PC-9 (cell line): ENCODE results near the gene PXN. TPM values are rescaled to one million over a fixed set of nuclear protein-coding genes. Genes with fewer than 3 reads are reported as not detected.

ENCODE experiments used
- Bru-seq: library from RNA; stranded (reverse); fragments of 400-500 nt; gene quantifications from one replicate; lab custom pipeline; 2021; lab: Mats Ljungman, UMichigan
- BruChase-seq, 2 experiments: library from RNA; stranded (reverse); fragments of 400-500 nt; gene quantifications; one replicate each; lab custom pipeline; 2021; lab: Mats Ljungman, UMichigan
- BruUV-seq: library from RNA; stranded (reverse); fragments of 400-500 nt; replicated peaks from 2 replicates; lab custom pipeline; 2021; lab: Mats Ljungman, UMichigan
- CTCF ChIA-PET: fragments of 300-600 bp; sonication (Branson Sonifier 250); formaldehyde crosslinking; loops from one replicate; lab custom pipeline; 2022; ENCODE audit warnings: antibody characterized with exemption; lab: Charles Lee
- POLR2A ChIA-PET: fragments of 300-600 bp; sonication (Branson Sonifier 250); formaldehyde crosslinking; loops from one replicate; lab custom pipeline; 2022; ENCODE audit warnings: antibody characterized with exemption; ENCODE audit not compliant: unreplicated experiment; lab: Charles Lee
- DNase-seq, 2 experiments: peaks; one replicate each; pipeline versions ENCODE4 v3.0.0 to v3.0.0-alpha.2; 2015 to 2022; ENCODE audit warnings: mixed read lengths in 1 of 2
- H2AFZ ChIP-seq: fragments of 200-600 bp; sonication (generic); 2 replicates; pipeline ENCODE4 v1.8.1; 2017; ENCODE audit warnings: antibody characterized with exemption
- H3F3A ChIP-seq: fragments of 200-600 bp; sonication (generic); 2 replicates; pipeline ENCODE4 v1.8.1; 2017; ENCODE audit warnings: antibody characterized with exemption, mild to moderate bottlenecking, low read depth; ENCODE audit not compliant: insufficient read depth
- H3K27ac ChIP-seq: fragments of 200-600 bp; sonication (generic); 2 replicates; pipeline ENCODE4 v1.6.1; 2016; ENCODE audit warnings: mixed run types
- H3K27me3 ChIP-seq: fragments of 200-600 bp; sonication (generic); 2 replicates; pipeline ENCODE4 v1.6.1; 2016; ENCODE audit warnings: low read depth, mixed run types; ENCODE audit not compliant: insufficient read depth
- H3K36me3 ChIP-seq: fragments of 200-600 bp; sonication (generic); 2 replicates; pipeline ENCODE4 v1.6.1; 2016; ENCODE audit warnings: low read depth, mixed run types
- H3K4me1 ChIP-seq: fragments of 200-600 bp; sonication (generic); replicated peaks from 2 replicates; pipeline ENCODE4 v1.6.1; 2016; ENCODE audit warnings: mixed run types; ENCODE audit not compliant: insufficient read depth
- H3K4me2 ChIP-seq: fragments of 200-600 bp; sonication (generic); 2 replicates; pipeline ENCODE4 v1.6.1; 2017; ENCODE audit warnings: mixed run types
- H3K4me3 ChIP-seq: fragments of 200-600 bp; sonication (generic); 2 replicates; pipeline ENCODE4 v1.6.1; 2016; ENCODE audit warnings: mixed run types
- H3K79me2 ChIP-seq: fragments of 200-600 bp; sonication (generic); 2 replicates; pipeline ENCODE4 v1.6.1; 2017; ENCODE audit warnings: low read depth, mixed run types
- H3K9me2 ChIP-seq: fragments of 200-600 bp; sonication (generic); 2 replicates; pipeline ENCODE4 v1.8.1; 2017; ENCODE audit warnings: mild to moderate bottlenecking; ENCODE audit not compliant: insufficient read depth
- H3K9me3 ChIP-seq: fragments of 200-600 bp; sonication (generic); 2 replicates; pipeline ENCODE4 v1.8.1; 2016; ENCODE audit warnings: low read depth; ENCODE audit not compliant: insufficient read depth
- H4K20me1 ChIP-seq: fragments of 200-600 bp; sonication (generic); 2 replicates; pipeline ENCODE4 v1.8.1; 2017; ENCODE audit not compliant: insufficient read depth
- CTCF ChIP-seq: fragments of 200-600 bp; sonication (generic); conservative IDR thresholded peaks from 2 replicates; pipeline ENCODE4 v1.6.1; 2017; ENCODE audit warnings: mixed run types, antibody characterized with exemption, mild to moderate bottlenecking, moderate library complexity
- EZH2 ChIP-seq: fragments of 200-600 bp; sonication (generic); IDR thresholded peaks from 2 replicates; pipeline ENCODE4 v1.8.0; 2017; ENCODE audit warnings: antibody characterized with exemption, low read depth
- intact Hi-C: fragments of 100-400 bp; cut with micrococcal nuclease; formaldehyde crosslinking; loops from one replicate; pipeline ENCODE4 v1.10.0; 2022; ENCODE audit not compliant: unreplicated experiment
- long read RNA-seq: library from polyadenylated mRNA; stranded (forward); transcript quantifications from one replicate; pipeline ENCODE4 v2.0.0, GENCODE V29; 2022
- total RNA-seq: library from RNA; stranded (reverse); gene quantifications from 2 replicates; pipeline ENCODE4 v1.2.3, GENCODE V29; 2021

PXN gene
- total RNA-seq (191 and 218 TPM in 2 replicates), Bru-seq, nascent RNA (percentile 90 among the genes with signal in this experiment), BruChase-seq, experiment 1, labeled RNA remaining after a 2-hour chase (percentile 91 among the genes with signal in this experiment), BruChase-seq, experiment 2, labeled RNA remaining after a 6-hour chase (percentile 95 among the genes with signal in this experiment)
- long read RNA-seq, transcript PXN-204 (11 exons, 3,683 nt), result major isoform, 136 of 375 reads
- long read RNA-seq, transcript PXN-201 (12 exons, 3,785 nt), result minor isoform, 22 of 375 reads
- long read RNA-seq, transcript PXN-202 (11 exons, 3,835 nt), result minor isoform, 20 of 375 reads
- long read RNA-seq, partial matches to known transcripts, result 32 of 375 reads
- long read RNA-seq, other reads (novel, unspliced or antisense), result 165 of 375 reads

- H4K20me1 ChIP-seq, result 0 out of 2 replicates have a peak, but pooled peaks cover 6% of the 10 kb centered on the region
- H3K4me3 ChIP-seq, result peak within 1 kb of the TSS; percentile 76
- H3K27ac ChIP-seq, result peak within 1 kb of the TSS; percentile 19
- DNase-seq, result peak; percentile 52 to 92
- no peak within 1 kb of the TSS for H2AFZ ChIP-seq
- peaks cover 7% of the 10 kb centered on the region; the same call in 1 of the 2 replicates for H3F3A ChIP-seq
- no peaks in the 10 kb centered on the region for H3K9me2 ChIP-seq
- TF ChIP-seq CTCF (peak; percentile 65), EZH2 (no peak)
- no TSS peak for BruUV-seq
- ChIA-PET POLR2A (interaction anchor here (0.9 to 3.5 kb wide), 3 partner anchors 26 to 64 kb away, joined by 6 to 83 read pairs (median 12); partner anchors contain the start of gene RPLP0), CTCF (interaction anchor here (0.5 to 2.6 kb wide), 9 partner anchors 8 to 98 kb away, joined by 3 to 50 read pairs (median 7); partner anchors contain the start of genes RNU4-2 and RPLP0)
- H3K4me2 ChIP-seq, result peak within 1 kb of the TSS; percentile 92
- no peaks in the 10 kb centered on the region for H3K9me3 ChIP-seq
- no peaks in the 10 kb centered on the region for H3K27me3 ChIP-seq
- H3K36me3 ChIP-seq, result no peaks in the 10 kb centered on the region; the same call in 1 of the 2 replicates
- intact Hi-C loops, result loop anchor here (1.0 to 2.0 kb wide), 3 partner anchors 25 to 64 kb away; partner anchors contain the start of genes RNU4-2 and RPLP0
- peaks cover 33% of the 10 kb centered on the region for H3K4me1 ChIP-seq
- H3K79me2 ChIP-seq, result peaks cover 48% of the 10 kb centered on the region
These were observed at the start of gene PXN for GRCh38 chr12:120265473-120266179. Gene PXN (minus strand): TSS chr12:120265730. CDS start chr12:120265629, 101 bp downstream.

GRCh38 chr12:120314220-120314619 lies 48.7 kb upstream of the PXN start:
- BruUV-seq, result no TSS peak
- no peak for DNase-seq
- Histone ChIP-seq H3K9me3 (no peaks in the 10 kb centered on the region), H3K27ac (no peak overlapping the region), H3K4me3 (no peak overlapping the region), H3K36me3 (no peaks in the 10 kb centered on the region), H2AFZ (no peak overlapping the region), H4K20me1 (no peaks in the 10 kb centered on the region), H3K4me1 (no peaks in the 10 kb centered on the region), H3F3A (0 out of 2 replicates have a peak, but pooled peaks cover 6% of the 10 kb centered on the region), H3K4me2 (no peak overlapping the region), H3K27me3 (no peaks in the 10 kb centered on the region), H3K9me2 (no peaks in the 10 kb centered on the region), H3K79me2 (peaks cover 4% of the 10 kb centered on the region)
- ChIA-PET POLR2A (no interaction called here), CTCF (no interaction called here)
- intact Hi-C loops, result no loop called here
- TF ChIP-seq CTCF, result no peak; the same call in 1 of the 2 replicates
- TF ChIP-seq EZH2, result no peak
